GM19455 (cell line): ENCODE measurements around the gene TMC4.
"Not testable (repeated sequence)": the region's sequence is repeated elsewhere in the genome, so short reads cannot be mapped to it uniquely, and the experiment has no call there.

Source experiments
- ATAC-seq: cut with Tn5 transposase; IDR thresholded peaks from one replicate; pipeline ENCODE4 v1.9.1; 2021; ENCODE audit not compliant: unreplicated experiment

Gene TMC4

DNA sequence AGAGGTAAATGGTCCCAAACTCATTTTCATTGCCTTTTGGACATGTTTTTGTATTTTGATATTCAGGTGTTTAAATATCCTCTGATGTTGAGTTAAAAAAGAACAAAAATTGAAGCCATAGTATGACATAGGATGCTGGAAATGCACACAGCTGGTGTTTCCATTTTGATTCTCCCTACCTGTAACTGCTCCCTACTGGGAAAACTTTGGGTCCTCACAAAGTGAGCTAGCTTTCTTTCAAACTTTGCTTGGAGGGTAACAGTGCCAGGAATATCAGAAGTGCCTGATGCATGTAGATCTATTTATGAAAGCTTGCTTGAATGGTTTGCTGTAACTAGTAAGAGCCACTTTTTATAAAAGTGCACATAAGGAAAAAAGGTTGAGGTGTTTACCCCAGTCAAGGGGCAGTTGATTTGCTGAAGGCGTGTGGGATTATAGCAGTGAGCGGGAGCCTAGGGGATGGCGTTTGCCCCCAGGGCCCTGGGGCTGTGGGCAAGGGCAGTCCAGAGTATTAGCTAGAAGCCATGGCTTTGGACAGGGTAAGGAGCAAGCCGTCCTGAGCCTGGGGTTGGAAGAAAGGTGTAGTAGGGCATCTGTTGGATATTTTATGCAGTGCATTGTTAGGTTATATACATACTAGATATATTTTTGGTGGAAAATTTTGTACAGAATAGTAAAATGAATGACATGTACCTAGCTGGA is 32.0 kb upstream of the TMC4 start:
- ATAC-seq = no peak

DNA sequence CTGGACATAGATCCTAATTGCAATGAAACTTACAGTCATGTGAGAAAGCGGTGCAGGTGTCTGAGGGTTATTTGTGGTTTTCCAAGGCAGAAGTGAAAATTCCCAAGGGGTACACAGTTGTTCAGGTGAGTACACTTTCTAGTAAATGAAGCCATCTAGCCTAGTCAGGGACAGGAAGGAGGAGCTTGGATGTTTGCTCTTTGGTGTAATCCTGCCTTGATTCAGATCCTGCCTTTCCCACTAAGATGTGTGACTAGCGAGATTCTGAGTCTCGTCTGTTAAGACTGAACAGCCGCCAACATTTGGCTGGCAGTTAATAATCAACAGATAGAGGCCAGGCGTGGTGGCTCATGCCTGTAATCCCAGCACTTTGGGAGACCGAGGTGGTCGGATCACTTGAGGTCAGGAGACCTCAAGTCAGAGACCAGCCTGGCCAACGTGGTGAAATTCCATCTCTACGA is 30.2 kb upstream of the TMC4 start:
- no peak for ATAC-seq

DNA sequence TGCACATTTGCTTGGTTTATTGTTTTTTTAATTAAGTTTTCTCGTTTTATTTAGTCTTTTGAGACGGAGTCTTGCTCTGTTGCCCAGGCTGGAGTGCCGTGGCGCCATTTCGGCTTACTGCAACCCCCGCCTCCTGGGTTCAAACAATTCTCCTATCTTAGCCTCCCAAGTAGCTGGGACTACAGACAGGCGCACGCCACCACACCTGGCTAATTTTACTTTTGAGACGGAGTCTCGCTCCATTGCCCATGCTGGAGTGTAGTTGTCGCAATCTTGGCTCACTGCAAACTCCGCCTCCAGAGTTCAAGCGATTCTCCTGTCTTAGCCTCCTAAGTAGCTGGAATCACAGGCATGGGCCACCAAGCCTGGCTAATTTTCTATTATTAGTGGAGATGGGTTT is 29.0 kb upstream of the TMC4 start:
- ATAC-seq = no peak

DNA sequence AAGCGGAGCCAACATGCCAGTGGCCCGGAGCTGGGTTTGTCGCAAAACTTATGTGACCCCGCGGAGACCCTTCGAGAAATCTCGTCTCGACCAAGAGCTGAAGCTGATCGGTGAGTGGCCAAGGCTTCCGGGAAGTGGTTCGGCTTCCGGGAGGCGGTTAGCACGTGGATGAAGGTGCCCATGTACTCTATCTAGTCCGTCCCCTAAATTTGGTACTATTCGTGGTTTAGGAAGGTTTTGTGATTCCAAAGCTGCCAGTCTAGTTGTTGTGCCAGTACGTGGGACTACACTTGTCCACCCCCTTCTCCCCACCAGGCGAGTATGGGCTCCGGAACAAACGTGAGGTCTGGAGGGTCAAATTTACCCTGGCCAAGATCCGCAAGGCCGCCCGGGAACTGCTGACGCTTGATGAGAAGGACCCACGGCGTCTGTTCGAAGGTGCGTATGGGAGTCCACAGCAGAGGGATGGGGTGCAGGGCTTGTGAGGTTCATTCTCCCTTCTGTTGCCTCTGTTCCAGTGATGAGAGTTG is 28.3 kb upstream of the TMC4 start:
- ATAC-seq = no peak

DNA sequence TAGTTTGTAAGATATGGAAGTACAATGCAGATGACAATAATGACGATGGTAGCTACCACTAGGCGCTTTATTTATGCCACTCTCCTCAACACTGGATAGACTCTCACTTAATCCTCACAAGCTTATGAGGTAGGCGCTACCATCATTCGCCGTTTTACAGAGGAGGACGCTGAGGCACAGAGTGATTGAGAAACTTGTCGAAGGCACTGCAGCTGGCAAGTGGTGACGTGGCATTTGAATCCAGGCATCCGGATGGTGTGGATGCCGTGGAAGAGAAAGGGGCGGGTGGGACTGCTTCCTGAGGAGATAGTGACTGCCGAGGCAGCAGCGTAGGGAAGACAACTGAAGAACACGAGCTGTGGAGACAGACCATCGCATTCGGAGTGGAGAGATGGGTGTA is 26.4 kb upstream of the TMC4 start:
- no peak for ATAC-seq

DNA sequence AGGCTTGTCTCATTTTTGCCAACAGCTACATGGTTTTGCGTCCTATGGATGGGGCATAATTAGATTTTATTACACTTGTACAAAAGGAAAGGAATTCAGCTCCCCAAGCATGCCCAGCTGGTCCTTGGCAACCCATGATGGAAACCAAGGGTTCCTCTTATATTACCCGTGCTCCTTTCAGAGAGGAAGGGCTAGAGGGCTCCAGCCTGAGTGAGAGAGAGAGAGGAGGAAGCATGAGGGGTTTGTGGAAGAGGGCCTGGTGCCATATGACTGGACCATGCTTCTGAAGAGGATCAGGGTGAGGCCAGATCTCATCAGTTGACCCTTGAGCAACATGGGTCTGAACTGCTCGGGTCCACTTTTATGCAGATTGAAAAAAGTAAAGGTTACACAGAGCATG is 24.2 kb upstream of the TMC4 start:
- no peak for ATAC-seq

DNA sequence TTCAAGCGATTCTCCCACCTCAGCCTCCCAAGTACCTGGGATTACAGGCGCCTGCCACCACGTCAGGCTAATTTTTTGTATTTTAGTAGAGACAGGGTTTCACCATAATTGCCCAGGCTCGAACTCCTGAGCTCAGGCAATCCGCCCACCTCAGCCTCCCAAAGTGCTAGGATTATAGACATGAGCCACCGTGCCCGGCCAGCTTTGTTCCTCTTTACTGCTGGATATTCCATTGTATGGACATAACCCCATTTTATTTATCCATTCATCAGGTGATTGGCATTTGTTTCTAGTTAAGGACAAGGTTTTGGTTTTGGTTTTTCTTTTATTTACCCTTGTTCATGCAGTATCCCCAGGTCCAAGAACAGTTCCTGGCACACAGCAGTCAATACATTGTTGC is 23.6 kb upstream of the TMC4 start:
- ATAC-seq = no peak

DNA sequence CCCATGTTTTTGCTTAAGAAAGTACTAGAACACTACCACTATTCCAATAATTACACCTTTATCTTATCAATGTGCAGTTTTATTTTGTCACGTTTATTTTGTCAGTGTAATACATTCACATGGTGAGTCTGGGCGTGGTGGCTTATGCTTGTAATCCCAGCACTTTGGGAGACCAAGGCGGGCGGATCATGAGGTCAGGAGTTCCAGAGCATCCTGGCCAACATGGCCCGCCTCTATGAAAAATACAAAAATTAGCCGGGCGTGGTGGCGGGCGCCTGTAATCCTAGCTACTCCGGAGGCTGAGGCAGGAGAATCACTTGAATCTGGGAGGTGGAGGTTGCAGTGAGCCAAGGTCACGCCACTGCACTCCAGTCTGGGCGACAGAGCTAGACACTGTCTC is 21.5 kb upstream of the TMC4 start:
- ATAC-seq = not testable (repeated sequence)

DNA sequence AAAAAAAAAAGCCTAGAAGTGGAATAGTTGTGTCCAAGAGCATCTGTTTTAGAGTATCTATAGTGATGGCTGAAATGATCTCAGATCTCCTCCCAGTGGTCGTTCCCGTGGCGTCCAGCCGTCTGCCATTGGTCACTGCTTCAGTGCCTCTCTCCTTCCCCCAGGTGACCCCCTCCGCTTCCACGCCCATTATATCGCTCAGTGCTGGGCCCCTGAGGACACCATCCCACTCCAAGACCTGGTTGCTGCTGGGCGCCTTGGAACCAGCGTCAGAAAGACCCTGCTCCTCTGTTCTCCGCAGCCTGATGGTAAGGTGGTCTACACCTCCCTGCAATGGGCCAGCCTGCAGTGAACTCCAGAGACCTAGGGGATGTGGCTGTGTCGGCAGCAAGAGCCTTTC is 20.1 kb upstream of the TMC4 start:
- no peak for ATAC-seq

DNA sequence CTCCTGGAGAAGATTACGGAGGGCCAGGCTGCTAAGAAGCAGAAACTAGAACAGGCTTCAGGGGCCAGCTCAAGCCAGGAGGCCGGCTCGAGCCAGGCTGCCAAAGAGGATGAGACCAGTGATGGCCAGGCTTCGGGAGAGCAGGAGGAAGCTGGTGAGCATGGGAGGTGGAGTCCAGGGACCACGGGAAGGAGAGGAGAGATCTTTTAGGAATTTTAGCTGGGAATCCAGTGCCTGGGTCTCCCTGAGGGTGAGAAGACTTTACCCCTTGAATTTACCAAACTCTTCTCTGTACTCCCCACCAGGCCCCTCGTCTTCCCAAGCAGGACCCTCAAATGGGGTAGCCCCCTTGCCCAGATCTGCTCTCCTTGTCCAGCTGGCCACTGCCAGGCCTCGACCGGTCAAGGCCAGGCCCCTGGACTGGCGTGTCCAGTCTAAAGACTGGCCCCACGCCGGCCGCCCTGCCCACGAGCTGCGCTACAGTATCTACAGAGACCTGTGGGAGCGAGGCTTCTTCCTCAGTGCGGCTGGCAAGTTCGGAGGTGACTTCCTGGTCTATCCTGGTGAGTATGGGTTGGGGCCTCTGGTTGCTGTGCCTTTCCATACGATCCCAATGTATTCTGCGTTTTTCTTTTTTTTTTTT is 19.0 kb upstream of the TMC4 start:
- no peak for ATAC-seq

DNA sequence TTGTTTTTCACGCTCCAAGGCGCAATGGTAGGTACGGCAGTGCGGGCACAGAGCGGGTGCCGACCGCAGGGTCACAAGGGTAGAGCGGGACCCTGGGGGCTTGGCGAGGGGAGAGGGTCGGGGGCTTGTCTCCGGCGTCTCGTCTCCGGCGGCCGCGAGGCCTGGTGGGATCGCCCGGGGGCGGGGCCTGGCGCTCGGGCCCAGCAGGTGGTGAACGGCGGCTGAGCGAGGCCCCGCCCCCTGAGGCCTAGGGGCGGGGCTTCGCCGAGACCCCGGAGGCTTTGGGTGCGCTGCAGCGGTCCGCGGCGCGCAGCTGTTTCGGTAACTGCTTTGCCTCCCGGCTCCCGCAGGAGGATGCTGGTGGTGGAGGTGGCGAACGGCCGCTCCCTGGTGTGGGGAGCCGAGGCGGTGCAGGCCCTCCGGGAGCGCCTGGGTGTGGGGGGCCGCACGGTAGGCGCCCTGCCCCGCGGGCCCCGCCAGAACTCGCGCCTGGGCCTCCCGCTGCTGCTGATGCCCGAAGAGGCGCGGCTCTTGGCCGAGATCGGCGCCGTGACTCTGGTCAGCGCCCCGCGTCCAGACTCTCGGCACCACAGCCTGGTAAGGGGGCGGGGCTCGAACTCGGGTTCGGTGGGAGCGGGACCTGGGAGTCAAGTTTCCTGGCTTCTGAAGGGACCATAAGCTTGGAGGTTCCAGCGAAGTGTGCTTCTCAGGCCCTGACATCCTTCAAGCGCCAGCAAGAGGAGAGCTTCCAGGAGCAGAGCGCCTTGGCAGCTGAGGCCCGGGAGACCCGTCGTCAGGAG is 18.3 kb upstream of the TMC4 start, which contains the start of gene TSEN34:
TSEN34 (plus strand) TSS at position 298 of the 800 bp plus-strand sequence; CDS start at position 355, 57 bp downstream.
- peak; percentile 29 for ATAC-seq

DNA sequence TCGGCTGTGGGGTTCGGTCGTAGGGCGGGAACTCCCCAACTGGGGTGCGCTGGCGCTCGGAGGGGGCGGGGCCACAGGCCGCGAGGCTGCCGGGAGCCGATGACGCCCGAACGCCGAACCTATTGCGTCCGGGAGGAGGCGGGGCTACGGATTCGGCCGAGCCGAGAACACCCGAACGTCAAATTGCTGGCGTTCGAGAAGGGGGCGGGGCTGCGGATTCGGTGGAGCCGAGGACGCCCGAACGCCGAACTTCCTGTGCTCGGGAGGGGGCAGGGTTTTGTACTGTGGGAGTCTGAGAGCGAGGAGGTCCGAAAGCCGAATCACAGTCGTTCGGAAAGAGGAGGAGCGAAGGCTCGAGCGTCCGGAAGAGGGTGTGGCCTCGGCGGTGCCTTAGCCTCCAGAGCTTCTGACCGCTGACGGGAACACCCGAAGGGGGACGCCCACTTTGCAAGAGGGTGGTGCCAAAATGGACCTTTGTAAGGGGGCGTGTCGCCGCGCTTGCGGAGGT is 17.6 kb upstream of the TMC4 start:
- peak; percentile 45 for ATAC-seq

DNA sequence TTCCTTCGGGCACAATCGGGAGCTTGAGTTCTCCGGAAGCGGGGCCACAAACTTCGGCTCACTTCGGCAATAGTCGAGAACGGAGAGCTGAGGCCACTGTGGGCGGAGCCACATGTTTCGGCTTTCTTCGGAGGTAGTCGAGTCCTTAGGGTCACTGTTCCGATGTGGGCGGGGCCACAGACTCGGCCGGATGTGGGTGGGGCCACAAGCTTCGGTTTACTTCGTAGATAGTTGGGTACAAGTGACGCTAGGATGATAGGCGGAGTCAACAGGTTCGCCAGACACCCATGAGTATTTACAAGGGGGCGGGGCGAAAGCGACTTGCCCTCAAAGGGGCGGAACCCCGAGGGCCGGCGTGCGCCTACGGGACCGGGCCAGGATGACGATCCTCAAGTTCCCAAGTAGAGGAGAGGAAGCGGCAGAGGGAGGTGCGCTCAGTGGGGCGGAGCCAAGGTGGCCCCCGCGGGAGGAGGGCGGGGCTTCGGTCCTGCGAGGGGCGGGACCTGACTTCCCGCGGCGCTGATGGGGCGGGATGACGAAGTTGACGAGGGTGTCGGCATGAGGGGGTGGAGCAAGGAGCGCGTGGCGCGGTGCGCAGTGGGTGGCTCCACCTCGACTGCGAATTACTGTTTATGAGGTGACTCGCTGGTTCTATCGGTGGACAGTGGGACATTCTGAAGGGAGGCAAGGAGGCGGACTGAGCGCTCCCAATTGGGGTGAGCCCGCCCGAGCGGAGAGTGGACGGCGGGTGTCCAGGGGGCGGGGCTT is 17.0 kb upstream of the TMC4 start:
- ATAC-seq = peak; percentile 48

DNA sequence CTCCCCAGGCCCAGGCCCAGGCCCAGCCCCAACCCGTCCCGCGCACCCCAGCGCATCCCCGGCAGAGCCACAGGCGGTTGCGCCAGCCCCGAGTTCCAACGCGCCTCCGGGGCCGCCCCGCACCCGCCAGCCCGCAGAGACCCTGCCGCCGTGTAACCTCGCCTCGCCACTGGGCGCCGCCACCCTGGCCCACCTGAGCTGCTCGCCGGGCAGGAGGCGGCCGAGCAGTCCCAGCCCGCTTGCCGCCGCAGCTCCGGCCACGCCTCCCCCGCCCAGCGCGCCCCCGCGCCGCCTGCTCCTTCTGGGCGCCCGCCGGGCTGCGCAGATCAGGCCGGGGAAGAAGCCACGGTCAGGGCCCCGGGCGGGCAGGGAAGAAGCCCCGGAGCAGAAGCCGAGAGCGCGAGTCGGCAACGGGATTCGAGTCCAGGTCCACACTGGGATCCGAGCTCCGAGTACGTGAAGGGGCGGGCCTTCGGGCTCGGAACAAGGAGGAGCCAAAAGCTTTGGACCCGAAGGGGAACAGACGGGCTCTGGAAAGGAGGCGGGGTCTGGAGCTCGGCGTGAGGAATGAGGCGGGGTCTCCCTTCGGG is 16.3 kb upstream of the TMC4 start, which contains the start of gene MBOAT7:
MBOAT7 (minus strand) TSS at position 436 of the 590 bp plus-strand sequence. CDS start 1,072 bp downstream, outside the sequence.
- ATAC-seq = peak; percentile 20

DNA sequence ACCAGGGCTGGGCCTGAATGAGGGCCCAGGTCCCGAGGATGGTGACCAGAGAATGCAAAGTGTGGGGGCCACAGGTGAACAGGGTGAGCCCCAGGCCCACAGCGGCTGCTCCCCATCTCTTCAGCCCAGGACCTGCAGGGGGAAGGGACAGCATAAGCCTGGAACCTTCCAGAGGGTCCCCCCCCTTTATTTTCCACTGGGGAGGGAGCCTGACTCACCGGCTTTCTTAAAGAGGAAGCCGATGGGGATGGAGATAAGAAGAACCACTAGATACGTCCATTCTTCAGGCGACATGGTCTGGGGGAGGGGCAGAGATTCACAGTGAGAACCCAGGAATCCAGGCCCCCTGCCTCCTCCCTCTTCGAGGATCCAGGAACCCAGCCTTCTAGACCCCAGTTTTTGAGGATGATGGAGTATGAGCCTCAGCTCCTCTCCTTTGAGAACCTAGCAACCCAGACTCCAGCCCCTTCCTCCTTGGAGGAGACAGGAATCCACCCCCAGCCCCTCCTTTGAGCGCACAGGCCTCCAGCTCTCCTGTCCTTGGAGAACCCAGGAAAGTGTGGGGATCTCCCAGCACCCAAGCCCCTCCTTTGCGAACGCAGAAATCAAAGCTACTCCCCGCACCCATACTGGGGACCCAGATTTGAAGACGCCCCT is 15.4 kb upstream of the TMC4 start:
- ATAC-seq = no peak

DNA sequence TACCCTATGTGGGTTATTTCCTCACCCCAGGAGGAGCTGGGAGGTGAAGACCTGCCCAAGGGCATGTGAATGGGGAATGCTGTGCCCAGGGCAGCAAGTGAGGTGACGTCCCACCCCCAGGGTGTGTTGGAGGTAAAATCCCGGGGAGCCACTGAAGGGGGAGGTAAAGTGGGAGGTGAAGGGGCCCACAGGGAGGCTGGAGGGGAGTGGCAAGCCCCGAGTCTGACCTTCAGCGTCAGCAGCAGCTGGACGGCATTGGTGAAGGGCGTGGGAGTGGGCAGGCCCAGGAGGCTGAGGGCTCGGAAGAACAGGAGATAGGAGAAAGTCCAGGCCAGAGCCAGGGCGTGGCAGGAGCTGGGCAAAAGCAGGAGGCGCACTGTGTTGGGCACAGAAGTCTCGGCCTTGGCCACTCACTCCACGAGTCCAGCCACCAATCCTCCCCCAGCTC is 14.0 kb upstream of the TMC4 start:
- ATAC-seq = no peak

DNA sequence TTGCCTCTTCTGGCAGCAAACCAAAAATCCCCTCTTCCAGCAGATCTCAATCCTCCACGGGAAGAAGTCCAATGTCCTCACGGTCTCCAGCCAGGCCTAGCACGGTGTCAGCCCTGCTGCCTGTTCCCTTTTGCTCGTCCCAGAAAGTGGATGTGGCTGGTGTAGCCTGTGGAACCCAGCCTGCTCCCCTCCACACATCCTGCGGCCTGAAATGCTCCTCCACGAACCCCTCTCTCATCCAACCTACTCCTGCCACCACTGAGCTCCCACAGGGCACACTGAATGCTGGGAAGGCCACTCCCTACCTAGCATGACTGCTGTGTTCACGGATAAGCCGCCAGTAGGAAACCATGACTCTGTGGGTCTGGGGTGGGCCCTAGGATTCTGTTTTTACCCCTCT is 13.4 kb upstream of the TMC4 start:
- no peak for ATAC-seq

DNA sequence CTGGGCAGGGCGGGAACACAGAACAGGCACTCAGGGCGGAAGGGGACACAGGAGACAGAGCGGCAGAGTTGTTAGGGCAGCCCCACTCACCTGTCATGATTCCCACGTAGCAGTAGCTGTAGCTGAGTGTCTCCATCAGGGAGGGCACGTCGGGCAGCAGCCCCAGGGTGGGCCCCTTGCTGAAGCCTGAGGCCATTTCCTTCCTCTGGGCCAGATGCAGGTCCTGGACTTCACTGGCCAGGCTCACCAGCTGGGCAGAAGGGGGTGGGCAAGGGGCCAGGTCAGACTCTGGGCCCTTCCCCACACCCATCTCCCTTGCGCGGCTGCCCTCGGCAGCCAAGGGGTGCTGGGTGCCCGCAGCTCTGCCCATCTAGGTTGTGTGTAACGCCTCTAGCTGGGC is 10.5 kb upstream of the TMC4 start:
- no peak for ATAC-seq

DNA sequence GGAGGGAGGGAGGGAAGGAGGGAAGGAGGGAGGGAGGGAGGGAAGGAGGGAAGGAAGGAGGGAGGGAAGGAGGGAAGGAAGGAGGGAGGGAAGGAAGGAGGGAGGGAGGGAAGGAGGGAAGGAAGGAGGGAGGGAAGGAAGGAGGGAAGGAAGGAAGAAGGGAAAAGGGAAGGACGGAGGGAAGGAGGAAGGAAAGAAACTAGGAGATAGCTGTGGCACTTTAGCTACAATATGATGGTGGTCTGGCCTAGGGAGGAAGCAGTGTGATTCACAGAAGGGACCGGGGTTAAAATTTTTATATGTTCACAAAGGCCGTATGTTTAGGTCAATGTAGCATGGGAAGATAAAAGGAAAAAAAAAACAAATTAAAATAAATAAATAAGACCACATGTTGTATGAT is 8.9 kb upstream of the TMC4 start:
- not testable (repeated sequence) for ATAC-seq

DNA sequence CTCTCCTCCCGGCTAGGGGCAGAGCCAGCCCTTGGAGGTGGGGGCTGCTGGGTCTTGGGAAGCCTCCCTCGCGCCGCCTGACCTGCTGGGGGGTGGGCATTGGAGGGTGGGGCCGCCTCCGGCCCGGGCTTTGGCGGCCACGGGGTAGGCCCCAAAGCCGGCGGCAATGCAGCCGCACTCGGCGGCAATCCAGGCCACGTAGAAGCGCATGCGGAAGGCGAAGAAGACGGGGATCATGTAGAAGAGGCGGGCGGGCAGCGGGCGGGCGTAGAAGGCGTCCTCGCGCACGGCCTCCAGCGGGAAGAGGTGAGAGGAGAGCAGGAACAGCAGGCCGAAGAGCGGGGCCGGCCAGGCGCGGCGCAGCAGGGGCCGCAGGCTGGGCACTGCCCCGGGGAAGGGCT is 7.7 kb upstream of the TMC4 start:
- no peak for ATAC-seq
